ENCODE data around the gene CYP46A1. TPM values are rescaled to one million over a fixed set of nuclear protein-coding genes. Genes with fewer than 3 reads are reported as not detected.

Gene CYP46A1
- total RNA-seq, 1 donor from 2014 or later = 1.1 TPM

GRCh38 chr14:99644035-99644587 lies 40.0 kb upstream of the CYP46A1 start:
- peaks cover 26% of the 10 kb centered on the region for H3K27me3 ChIP-seq
- Mint-ChIP-seq H3K27ac (no peak overlapping the region), H3K4me1 (peaks cover 23% of the 10 kb centered on the region), H3K4me3 (peak overlapping the region; percentile 54), H3K36me3 (no peaks in the 10 kb centered on the region), H3K9me3 (no peaks in the 10 kb centered on the region), H3K27me3 (ENCODE audit: insufficient read depth, low read depth) (peaks cover 17% of the 10 kb centered on the region)
- peaks cover 7% of the 10 kb centered on the region for H3F3A ChIP-seq (ENCODE audit: low read depth)
- no peaks in the 10 kb centered on the region for H3K79me2 ChIP-seq (ENCODE audit: low read depth)
- no peak overlapping the region for H3K27ac ChIP-seq
- no peak overlapping the region for H3K9ac ChIP-seq
- no peak for DNase-seq (ENCODE audit: low spot score)
- H3K4me2 ChIP-seq = peak overlapping the region; percentile 72
- no peaks in the 10 kb centered on the region for H3K9me3 ChIP-seq (ENCODE audit: low read depth)
- TF ChIP-seq CTCF (IDR thresholded peaks at IDR 0.05) (no peak), EZH2 (IDR thresholded peaks at IDR 0.05) (no peak), EZH2phosphoT487 (IDR thresholded peaks at IDR 0.05) (no peak)
- no peaks in the 10 kb centered on the region for H4K20me1 ChIP-seq (ENCODE audit: low read depth)
- no peaks in the 10 kb centered on the region for H3K36me3 ChIP-seq
- no peak overlapping the region for H3K4me3 ChIP-seq
- peaks cover 21% of the 10 kb centered on the region for H3K4me1 ChIP-seq
- H2AFZ ChIP-seq (replicated peaks) = no peak overlapping the region

GRCh38 chr14:99644723-99645544 lies 39.2 kb upstream of the CYP46A1 start, which contains the start of gene HHIPL1:
HHIPL1 (plus strand) TSS chr14:99645129; CDS start chr14:99645208, 79 bp downstream.
- Mint-ChIP-seq H3K27ac (no peak within 1 kb of the TSS), H3K4me3 (peak within 1 kb of the TSS; percentile 54), H3K9me3 (peaks cover 2% of the 10 kb centered on the region), H3K27me3 (ENCODE audit: insufficient read depth, low read depth) (peaks cover 21% of the 10 kb centered on the region), H3K36me3 (no peaks in the 10 kb centered on the region), H3K4me1 (peaks cover 28% of the 10 kb centered on the region)
- H3K9ac ChIP-seq = no peak within 1 kb of the TSS
- no peaks in the 10 kb centered on the region for H4K20me1 ChIP-seq (ENCODE audit: low read depth)
- H3K27me3 ChIP-seq = peaks cover 26% of the 10 kb centered on the region
- H3K4me3 ChIP-seq = peak within 1 kb of the TSS; percentile 36
- peak; percentile 75 for DNase-seq (ENCODE audit: low spot score)
- no peaks in the 10 kb centered on the region for H3K79me2 ChIP-seq (ENCODE audit: low read depth)
- H2AFZ ChIP-seq (replicated peaks) = peak within 1 kb of the TSS; percentile 96
- H3F3A ChIP-seq (ENCODE audit: low read depth) = peaks cover 7% of the 10 kb centered on the region
- no peaks in the 10 kb centered on the region for H3K36me3 ChIP-seq
- peaks cover 21% of the 10 kb centered on the region for H3K4me1 ChIP-seq
- H3K4me2 ChIP-seq = peak within 1 kb of the TSS; percentile 72
- H3K9me3 ChIP-seq (ENCODE audit: low read depth) = no peaks in the 10 kb centered on the region
- no peak within 1 kb of the TSS for H3K27ac ChIP-seq
- peak; percentile 6 for TF ChIP-seq CTCF (IDR thresholded peaks at IDR 0.05)
- TF ChIP-seq EZH2 (IDR thresholded peaks at IDR 0.05) = peak; percentile 66
- TF ChIP-seq EZH2phosphoT487 (IDR thresholded peaks at IDR 0.05) = peak; percentile 41

- H3K27ac Mint-ChIP-seq = no peak overlapping the region
- Histone ChIP-seq H4K20me1 (ENCODE audit: low read depth) (no peaks in the 10 kb centered on the region), H3K4me3 (peak overlapping the region; percentile 36), H3F3A (ENCODE audit: low read depth) (peaks cover 7% of the 10 kb centered on the region), H2AFZ (replicated peaks) (peak overlapping the region; percentile 96), H3K79me2 (ENCODE audit: low read depth) (no peaks in the 10 kb centered on the region), H3K9me3 (ENCODE audit: low read depth) (no peaks in the 10 kb centered on the region), H3K9ac (no peak overlapping the region), H3K36me3 (no peaks in the 10 kb centered on the region), H3K4me2 (peak overlapping the region; percentile 72), H3K4me1 (peaks cover 21% of the 10 kb centered on the region), H3K27me3 (peaks cover 26% of the 10 kb centered on the region), H3K27ac (no peak overlapping the region)
- H3K36me3 Mint-ChIP-seq = no peaks in the 10 kb centered on the region
- peaks cover 28% of the 10 kb centered on the region for H3K4me1 Mint-ChIP-seq
- TF ChIP-seq CTCF (IDR thresholded peaks at IDR 0.05) = no peak
- peak; percentile 13 for TF ChIP-seq EZH2 (IDR thresholded peaks at IDR 0.05)
- peak overlapping the region; percentile 18 for H3K4me3 Mint-ChIP-seq
- DNase-seq (ENCODE audit: low spot score) = no peak
- peaks cover 2% of the 10 kb centered on the region for H3K9me3 Mint-ChIP-seq
- H3K27me3 Mint-ChIP-seq (ENCODE audit: insufficient read depth, low read depth) = peaks cover 23% of the 10 kb centered on the region
These were observed 38.3 kb upstream of the CYP46A1 start for GRCh38 chr14:99645545-99646505.

Measured in neural progenitor cell (in vitro differentiated cells).